HG02588 (cell line): Measurements from ENCODE around the gene NUDT8.
"Not testable (repeated sequence)": the region's sequence is repeated elsewhere in the genome, so short reads cannot be mapped to it uniquely, and the experiment has no call there.

Experiments used
- ATAC-seq: cut with Tn5 transposase; IDR thresholded peaks from one replicate; pipeline ENCODE4 v1.9.1; 2021; ENCODE audit warnings: mild to moderate bottlenecking, moderate library complexity; ENCODE audit not compliant: unreplicated experiment

NUDT8 gene

DNA sequence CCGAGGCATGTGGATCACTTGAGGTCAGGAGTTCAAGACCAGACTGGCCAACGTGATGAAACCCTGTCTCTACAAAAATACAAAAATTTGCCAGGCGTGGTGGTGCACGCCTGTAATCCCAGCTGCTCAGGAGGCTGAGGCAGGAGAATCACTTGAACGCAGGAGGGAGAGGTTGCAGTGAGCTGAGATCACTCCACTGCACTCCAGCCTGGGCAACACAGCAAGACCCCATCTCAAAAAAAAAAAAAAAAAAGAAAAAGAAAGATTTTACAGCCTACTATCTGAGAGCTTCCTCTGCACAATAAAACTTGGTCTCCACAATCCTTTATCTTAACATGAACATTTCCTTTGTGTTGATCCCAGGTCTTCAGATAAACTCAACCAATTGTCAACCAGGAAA, 31.0 kb upstream of the NUDT8 start:
- not testable (repeated sequence) for ATAC-seq

DNA sequence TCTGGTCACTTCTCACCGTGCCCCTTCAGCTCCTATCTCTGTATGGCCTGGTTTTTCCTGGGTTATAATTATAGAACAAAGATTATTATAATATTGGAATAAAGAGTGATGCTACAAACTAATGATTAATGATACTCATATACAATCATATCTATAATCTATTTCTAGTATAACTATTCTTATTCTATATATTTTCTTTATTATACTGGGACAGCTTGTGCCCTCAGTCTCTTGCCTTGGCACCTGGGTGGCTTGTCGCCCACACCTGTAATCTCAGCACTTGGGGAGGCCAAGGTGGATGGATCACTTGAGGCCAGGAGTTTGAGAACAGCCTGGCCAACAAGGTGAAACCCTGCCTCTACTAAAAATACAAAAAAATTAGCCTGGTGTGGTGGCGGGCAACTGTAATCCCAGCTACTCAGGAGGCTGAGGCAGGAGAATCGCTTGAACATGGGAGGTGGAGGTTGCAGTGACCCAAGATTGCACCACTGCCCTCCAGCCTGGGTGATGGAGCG, 30.0 kb upstream of the NUDT8 start:
- not testable (repeated sequence) for ATAC-seq

GRCh38 chr11:67657300-67657699, 27.6 kb upstream of the NUDT8 start:
- ATAC-seq: no peak

DNA sequence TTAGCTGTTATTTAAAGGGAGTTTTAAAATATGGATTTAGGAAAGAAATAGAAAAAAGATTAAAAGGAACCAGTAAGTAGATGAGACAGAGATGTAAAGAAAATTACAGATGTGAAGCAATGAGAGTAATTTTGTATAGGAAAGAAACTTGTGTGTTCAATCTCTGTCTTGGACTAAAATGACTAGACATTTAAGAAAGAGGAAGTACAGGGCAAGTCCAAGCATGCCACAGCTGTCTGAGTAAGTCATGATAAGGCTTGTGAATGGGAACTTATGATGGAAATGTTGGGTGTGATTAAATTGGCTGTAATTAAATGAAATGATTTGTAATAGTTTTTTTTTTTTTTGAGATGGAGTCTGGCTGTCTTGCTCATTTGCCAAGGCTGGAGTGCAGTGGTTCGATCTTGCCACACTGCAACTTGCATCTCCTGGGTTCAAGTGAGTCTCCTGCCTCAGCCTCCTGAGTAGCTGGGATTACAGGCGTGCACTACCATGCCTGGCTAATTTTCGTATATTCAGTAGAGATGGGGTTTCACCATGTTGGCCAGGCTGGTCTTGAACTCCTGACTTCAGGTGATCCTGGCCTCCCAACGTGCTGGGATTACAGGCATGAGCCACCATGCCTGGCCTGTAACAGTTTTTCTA, 26.7 kb upstream of the NUDT8 start:
- no peak for ATAC-seq

DNA sequence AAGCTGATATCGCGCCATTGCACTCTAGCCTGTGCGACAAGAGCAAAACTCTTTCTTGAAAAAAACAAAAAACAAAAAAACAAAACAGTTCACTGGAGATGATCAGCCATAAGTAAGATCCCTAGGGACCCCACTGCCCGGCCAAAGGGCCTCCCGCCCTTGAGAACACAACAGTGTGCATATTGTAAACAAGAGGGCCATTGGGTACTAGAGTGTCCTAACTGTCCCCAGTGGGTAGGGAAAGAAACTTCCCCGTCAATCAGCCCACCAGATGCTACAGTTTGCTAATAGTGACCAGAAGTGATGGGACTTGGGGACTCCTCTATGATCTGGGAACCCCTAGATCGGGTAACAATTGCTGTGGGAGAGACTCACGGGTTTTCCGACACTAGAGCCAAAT, 24.5 kb upstream of the NUDT8 start:
- ATAC-seq: no peak

- no peak for ATAC-seq
Observed at GRCh38 chr11:67652965-67653845, 23.5 kb upstream of the NUDT8 start.

DNA sequence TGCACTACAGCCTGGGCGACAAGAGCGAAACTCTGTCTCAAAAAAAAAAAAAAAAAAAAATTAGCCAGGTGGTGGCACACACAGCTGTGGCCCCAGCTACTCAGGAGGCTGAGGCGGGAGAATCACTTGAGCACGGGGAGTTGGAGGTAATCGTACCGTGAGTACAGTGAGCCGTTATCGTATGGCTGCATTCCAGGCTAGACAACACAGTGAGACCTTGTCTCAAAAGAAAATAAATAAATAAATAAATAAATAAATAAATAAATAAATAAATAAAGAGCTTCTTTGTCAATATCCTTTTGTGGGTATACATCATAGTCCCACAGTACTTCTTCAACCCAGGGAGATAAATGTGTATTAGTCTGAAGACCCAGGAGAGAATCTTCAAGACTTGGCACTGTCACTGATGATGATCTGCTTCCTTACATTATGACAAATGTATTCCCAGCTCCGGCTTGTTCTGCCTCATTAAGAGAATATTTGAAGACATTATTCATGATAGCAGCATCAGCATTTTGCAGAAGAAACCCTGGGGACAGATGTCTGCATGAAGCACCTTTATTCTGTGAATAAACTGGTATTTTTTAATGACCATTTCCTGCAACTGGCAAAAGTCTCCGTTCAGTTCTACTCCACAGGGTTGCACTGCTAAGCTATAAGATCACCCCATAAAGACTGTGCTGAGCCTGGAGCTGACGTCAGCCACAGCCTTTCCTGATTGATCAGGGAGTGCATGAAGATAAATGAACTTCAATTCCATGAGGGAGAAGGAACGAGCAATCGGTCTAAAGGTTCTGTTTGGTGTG, 22.4 kb upstream of the NUDT8 start:
- no peak for ATAC-seq

DNA sequence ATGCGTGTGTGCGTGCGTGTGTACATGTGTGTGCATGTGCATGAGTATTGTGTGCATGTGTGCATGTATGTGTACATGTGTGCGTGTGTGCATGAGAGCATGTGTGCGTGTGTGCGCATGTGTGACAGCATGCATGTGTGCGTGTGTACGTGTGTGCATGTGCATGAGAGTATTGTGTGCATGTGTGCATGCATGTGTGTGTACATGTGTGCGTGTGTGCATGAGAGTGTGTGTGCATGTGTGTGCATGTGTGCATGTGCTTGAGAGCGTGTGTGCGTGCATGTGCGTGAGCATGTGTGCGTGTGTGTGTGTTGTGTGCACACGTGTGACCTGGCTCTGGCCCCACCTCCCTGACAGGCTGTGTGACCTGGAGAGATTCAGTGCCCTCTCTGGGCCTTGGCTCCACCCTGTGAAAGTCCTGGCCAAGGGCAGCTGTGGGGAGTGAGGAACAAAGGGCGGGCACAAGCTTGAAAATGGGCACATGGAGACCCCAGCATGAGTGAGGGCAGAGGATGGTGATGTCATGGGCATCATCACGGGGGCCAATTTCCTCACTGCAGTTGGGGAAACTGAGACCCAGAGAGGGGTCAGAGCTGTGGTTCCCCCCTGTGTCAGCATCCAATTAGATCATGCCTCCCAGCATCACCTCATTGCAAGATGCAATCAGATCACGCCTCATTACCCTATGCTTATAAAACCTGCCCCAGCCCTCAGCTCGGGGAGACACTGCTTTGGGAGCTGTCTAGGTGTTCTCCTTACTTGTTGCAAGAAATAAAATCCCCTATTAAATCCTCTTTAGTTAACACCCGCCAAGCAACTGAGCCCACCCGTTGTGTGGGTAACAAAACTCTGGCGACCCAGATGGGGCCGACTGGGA, 20.1 kb upstream of the NUDT8 start:
- no peak for ATAC-seq

DNA sequence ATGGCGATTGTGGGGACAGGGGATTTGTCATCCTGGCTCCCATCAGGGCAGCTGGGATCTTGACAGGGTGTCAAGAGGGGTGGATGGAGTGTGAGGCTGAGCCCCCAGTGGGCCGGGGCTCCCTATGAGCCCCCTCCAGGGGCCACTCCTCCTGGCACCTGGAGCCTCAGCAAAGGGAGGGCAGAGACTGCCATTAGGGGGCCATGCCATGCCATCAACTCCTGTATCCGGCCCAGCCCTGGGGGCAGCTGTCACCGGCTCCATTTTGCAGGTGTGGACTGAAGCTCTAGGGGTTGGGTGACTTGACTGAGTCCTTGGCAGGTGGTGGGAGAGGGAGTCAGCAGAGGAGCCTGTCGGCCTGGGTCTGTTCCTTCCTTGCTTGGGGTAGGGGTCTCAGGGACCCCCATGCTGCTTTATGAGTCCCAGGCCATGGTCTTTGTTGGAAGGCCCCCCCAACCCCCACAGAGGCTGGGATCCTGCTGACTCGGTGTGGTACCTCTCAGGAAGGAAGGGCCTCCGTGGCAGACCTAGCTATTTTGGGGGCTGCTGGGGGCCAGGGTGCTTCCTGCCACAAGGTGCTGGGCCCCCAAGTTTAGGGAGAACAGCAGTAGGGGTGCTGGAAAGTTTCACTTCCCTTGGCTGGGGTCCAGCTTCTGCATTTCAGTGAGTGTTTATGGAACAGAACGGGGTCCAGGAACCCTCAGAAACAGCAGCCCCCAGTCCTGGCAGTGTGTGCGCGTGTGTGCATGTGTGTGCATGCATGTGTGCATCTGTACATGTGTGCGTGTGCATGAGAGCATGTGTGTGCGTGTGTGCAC, 19.3 kb upstream of the NUDT8 start:
- no peak for ATAC-seq

DNA sequence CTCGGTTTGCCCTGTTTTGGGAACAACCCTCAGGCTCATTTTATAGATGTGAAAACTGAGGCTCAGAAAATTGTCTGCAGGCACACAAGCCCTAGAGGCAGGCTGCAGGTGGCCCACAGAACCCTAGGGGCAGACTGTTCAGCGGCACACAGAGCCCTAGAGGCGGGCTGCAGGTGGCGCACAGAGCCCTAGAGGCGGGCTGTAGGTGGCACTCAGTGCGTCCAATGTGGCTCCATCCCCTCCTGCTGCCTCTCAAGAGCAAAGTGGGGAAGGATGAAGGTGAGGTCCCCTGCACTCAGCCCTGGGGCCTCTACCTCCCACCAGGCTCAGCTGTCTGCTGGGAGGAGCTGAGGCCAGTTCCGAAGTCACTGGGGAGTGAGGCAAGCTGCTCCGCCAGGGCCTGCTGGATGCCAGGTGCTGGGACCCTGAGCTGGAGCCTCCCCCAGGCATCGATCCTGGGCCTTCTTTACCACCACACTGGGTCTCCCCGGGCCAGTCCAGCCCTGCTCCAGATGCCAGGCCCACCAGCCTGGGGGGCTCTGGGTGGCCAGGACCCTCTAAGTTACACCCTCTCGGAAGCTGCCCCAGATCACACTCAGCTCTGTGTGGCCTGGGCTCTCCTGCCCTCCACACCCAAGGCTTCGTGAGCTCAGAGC, 18.5 kb upstream of the NUDT8 start:
- ATAC-seq: no peak

GRCh38 chr11:67647471-67647870, 17.7 kb upstream of the NUDT8 start:
- no peak for ATAC-seq

DNA sequence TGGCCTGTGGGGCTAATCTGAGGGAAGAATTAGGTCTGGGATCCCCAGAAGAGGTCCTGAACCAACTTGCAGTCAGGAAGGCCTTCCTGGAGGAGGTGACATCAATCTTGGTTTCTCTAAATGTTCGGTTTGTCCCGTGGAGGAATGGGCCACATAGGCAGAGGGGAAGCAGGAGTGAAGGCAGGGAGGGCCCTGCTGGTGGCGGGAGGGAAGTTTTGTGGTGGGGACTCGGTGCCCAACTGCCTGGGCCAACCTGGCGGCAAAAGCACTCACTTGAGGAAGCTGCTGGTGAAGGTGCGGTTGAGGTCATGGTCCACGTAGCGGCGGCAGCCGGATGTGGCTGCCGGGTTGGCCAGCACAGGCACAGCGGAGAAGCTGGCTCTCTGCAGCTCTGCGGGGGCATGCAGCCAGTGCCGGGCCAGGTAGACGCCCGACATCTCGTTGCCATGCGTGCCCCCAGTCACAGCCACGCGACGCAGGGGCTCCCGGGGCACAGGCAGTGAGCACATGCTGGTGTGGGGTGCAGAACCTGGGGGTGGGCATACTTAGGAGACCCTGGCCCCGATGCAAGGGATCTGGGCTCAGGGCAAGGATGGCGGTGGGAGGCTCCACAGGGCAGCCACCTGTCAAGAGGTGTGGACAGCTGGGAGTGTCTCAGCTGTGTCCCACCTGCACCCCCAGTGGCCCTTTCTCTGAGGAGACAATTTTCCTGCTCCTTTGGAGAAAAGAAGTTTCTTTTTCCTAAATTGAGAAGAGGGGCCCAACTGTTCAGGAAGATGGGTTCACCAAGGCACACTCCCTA, 17.0 kb upstream of the NUDT8 start:
- ATAC-seq: no peak

GRCh38 chr11:67645521-67646461, 16.1 kb upstream of the NUDT8 start:
- ATAC-seq: no peak

GRCh38 chr11:67644472-67645418, 15.0 kb upstream of the NUDT8 start:
- no peak for ATAC-seq

DNA sequence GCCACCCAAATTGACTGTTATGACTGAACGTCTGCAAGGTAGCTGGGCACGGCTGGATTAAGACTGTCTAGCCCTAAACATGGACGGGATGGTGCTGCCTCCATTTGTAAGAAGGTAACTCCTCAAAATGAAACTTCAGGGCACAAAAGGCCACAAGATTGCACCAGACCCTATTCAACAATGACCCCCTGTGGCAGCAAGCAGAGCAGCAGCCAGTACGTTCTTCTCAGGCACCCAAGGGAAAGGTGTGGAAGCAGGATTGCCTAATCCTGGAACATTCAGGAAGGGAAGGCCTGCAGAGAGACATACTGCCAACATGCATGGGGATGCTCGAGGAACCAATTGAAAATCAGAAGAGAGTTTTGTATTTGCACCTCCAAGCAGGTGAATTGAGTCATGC, 14.3 kb upstream of the NUDT8 start:
- ATAC-seq: no peak
